CD1c-positive myeloid dendritic cell (primary cell): Measurements from ENCODE around the gene SPTB.

ENCODE experiments used
- DNase-seq: peaks from one replicate; pipeline ENCODE4 v3.0.0-alpha.2; 2016; ENCODE audit errors: extremely low spot score

The SPTB gene

DNA sequence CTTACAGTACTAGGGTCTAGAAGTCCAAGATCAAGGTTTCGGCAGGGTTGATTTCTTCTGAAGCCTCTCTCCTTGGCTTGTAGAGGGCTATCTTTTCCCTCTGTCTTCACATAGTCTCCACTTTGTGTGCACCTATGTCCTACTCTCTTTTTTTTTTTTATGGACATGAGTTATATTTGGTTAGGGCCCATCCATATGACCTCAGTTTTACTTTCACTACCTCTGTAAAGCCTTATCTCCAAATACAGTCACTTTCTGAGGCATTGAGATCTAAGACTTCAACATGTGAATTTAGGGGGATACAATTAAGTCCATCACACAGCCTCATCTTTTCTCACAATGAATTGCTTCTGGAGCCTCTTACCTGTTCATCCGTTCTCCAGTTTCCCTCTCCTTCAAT lies 5.9 kb upstream of the SPTB start:
- DNase-seq: no peak

- peak; percentile 32 for DNase-seq
Observed at GRCh38 chr14:64880221-64881121, 764 bp upstream of the SPTB start.

DNA sequence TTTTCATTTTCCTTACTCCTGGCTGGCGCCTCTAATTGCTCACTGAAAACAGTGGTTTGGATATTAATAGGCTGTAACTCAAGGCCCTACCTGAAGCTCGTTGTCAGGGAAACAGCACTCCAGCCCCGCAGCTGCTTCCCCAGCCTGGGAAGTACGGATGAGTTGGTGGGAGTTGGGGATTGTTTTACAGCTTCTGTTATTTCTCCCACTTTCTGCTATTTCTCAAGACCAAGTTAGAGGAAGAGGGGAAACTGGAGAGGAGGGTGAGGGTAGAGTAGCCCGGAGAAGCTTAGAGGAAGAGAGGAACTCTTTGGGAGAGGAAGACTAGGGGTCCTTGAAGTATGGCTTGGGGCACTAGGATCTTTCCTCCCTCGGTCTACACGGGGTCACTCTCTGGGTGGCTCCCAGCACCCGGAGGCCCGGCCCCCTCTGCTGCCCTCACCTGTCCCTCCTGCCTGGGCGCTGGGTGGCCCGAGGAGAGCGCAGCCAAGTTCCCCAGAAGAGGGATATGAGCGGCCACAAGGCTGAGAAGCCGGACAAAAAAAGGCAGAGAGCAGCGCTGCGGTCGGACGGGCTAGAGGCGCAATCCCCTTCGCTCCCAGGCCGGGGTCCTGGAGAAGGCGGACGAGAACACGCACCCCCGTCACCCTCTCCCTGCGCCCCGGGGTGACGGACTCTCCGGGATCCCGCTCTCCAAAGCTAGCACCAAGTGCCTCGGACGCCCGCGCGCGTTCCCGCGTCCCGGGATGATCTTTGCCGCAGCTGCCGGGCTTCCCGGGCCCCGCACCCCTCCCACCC lies 671 bp downstream of the SPTB start:
- DNase-seq: no peak

- DNase-seq: no peak
Observed at GRCh38 chr14:64877846-64878245, 1.9 kb downstream of the SPTB start.

DNA sequence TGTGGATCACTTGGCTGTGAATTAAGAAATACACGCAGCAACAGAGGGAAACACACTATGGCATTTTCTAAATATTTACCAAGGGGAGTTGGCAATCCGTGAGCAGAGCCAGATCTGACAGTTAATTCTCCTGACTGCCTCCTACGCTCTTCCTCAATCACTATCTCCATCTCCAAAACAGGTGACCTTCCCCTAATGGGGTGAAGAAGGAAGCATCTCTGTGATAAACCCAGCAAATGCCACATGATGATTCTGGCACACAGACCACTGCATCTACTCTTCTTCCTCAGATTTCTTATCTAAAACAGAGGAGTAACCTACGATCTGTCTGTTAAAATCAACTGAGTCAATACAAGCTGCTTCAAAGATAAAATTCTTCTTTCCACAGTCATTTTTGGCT lies 4.4 kb downstream of the SPTB start:
- DNase-seq: no peak

- no peak for DNase-seq
Observed at GRCh38 chr14:64873506-64874219, 6.0 kb downstream of the SPTB start.

- DNase-seq: no peak
Observed at GRCh38 chr14:64871344-64871743, 8.4 kb downstream of the SPTB start.

GRCh38 chr14:64870160-64870559 lies 9.5 kb downstream of the SPTB start:
- DNase-seq: no peak

DNA sequence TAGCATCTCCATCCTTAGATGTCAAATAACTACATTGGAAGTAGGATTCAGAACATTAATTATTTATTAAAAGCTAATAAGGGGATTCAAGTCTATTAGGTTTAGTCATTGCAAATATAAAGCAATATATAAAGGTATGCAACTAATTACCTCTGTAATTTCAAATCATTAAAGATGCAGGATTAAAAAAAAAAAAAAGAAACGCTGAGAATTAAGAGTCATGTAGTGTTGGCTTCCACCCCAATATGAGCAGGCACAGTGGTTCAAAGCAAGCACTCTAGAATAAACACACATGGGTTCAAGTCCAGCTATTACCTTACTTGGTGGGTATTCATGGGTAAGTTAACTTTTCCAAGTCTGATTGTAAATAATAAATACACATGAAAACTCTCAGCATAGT lies 10.9 kb downstream of the SPTB start:
- no peak for DNase-seq

DNA sequence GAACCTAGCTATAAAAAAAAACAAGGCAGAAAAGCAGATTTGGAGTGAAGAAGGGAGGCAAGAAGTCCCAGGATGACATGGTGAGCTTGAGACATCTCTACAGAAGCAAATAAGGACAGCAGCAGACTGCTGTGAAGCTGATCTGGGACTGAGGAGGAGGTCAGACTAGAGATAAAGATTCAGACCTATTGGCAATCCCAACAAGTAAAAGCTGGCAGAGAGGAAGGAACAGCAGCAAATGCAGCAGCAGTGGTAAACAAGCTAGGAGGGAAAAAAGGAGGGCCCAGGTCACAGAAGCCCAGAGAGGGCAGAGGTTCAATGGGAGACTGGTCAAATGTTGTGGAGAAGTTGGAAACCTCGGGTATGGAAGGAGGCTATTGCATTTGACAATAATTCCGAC lies 11.3 kb downstream of the SPTB start:
- no peak for DNase-seq

- no peak for DNase-seq
Observed at GRCh38 chr14:64867182-64867581, 12.5 kb downstream of the SPTB start.

- DNase-seq: no peak
Observed at GRCh38 chr14:64865992-64866391, 13.7 kb downstream of the SPTB start.

GRCh38 chr14:64865109-64865508 lies 14.6 kb downstream of the SPTB start:
- DNase-seq: no peak

DNA sequence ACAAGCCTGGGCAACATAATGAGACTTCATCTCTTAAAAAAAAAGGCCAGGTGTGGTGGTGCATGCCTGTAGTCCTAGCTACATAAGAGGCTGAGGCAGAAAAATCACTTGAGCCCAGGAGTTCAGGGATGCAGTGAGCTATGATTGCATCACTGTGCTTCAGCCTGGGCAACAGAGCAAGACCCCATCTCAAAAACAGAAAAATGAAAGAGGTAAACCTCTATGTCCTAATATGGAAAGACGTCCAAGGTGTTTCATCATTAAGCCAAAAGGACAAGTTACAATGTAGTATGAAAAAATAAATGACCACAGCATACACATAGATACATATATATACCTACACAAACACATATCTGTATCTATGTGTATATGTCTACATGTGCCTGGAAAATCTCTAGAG lies 15.4 kb downstream of the SPTB start:
- DNase-seq: no peak

GRCh38 chr14:64861916-64862315 lies 17.8 kb downstream of the SPTB start:
- no peak for DNase-seq

DNA sequence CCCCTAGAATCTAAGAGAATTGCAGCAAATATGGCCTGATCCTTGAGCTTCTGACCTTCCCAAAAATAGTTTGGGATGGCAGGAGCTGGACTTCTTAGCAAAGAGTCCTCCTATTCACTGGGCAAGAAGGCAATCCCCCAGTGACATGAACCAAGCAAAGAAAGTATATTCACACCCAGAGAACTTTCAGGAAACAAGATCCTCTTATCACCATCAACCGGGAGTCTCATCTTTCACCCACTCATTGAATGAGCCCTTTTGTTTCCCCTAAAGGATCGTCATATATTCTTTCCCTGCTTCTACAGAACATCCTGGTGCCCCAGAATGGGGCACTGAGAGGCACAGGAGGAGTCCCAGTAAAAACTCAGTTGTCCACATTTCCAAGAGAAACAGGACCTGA lies 19.7 kb downstream of the SPTB start:
- no peak for DNase-seq

- no peak for DNase-seq
Observed at GRCh38 chr14:64857979-64858744, 21.5 kb downstream of the SPTB start.

DNA sequence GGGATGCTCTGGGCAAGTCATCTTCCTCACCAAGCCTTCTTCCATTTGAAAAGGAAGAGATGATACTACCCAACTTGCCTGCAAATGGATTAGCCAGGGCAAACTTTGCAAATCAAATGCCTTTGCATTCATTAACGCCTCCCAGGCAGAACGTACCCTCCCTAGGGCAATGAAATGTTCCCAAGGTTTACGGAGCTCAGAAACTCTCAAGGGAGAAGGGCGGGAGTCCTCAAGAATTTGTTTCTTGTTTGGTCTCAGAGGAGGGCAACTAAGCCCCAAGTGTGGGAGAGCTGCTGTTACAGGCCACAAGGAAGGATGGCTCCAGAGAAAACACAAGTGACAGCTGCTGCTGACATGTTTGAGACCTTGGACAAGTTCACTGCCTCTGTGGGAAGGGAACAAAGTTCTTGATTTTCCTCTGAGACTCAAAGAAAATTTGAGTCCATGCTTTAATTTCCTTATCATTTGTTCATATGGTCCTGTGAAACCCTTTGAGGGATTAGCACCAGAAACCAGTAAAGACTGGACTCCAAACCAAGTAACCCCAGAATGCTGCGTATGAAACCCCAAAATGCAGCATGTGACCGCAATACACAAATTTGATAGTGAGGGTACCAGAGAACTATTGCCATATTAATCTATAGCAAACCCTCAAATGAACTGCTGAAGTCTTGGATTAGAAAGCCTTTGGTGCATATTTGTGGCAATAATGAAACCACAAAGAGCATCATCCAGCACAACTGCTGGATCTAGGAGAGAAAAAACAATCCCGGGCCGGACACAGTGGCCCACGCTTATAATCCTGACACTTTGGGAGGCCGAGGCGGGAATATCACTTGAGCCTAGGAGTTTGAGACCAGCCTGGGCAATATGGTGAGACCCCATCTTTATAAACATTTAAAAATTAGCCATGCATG lies 22.9 kb downstream of the SPTB start:
- DNase-seq: no peak

- DNase-seq: no peak
Observed at GRCh38 chr14:64855721-64856528, 23.8 kb downstream of the SPTB start.
